ENCODE data around the gene CCDC88C. TPM values are rescaled to one million over a fixed set of nuclear protein-coding genes. Genes with fewer than 3 reads are reported as not detected.
A peak's percentile ranks its signal among the peaks of the same experiment; 100 is the strongest.

CCDC88C gene
- total RNA-seq, 2 experiments from 2014 or later = 137 to 253 TPM

DNA sequence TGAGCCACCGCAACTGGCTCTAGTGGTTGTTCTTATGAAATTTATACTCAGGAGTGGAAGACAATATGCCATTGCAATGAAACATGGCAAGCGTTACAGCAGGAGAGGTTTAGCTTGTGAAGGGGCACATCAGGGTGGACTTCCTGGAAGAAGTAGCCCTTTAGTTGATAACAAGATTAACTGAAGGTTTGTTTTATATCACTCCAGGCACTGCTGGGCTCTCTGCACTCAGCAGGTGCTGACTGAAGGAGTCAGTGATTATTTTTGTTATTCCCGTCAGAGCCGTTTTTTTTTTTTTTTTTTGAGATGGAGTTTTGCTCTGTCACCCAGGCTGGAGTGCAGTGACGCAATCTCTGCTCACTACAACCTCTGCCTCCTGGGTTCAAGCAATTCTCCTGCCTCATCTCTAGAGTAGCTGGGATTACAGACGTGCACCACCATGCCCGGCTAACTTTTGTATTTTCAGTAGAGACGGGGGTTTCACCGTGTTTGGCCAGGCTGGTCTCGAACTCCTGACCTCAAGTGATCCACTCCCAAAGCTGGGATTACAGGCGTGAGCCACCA, 155.6 kb downstream of the CCDC88C start:
- intact Hi-C loops (cut with micrococcal nuclease; ENCODE audit: unreplicated experiment) = no loop called here
- H3K36me3 ChIP-seq (ENCODE audit: insufficient read depth, low read length) = no peaks in the 10 kb centered on the region
- H3K4me3 ChIP-seq (ENCODE audit: low read depth, low read length, poor library complexity, severe bottlenecking) = no peak overlapping the region
- H4K20me1 ChIP-seq (ENCODE audit: insufficient read depth, low read length) = no peaks in the 10 kb centered on the region
- no peak overlapping the region for H3K4me2 ChIP-seq (ENCODE audit: low read length)
- H3K27ac ChIP-seq (ENCODE audit: low read depth, low read length, poor library complexity, severe bottlenecking) = no peak overlapping the region
- H3K9me2 ChIP-seq (ENCODE audit: insufficient read depth, low read length) = no peaks in the 10 kb centered on the region
- H3K4me1 ChIP-seq (ENCODE audit: insufficient read depth, low read length, poor library complexity, severe bottlenecking) = peaks cover 17% of the 10 kb centered on the region
- no peaks in the 10 kb centered on the region for H3K9me3 ChIP-seq (ENCODE audit: low read length)
- TF ChIP-seq, protein P1, sequence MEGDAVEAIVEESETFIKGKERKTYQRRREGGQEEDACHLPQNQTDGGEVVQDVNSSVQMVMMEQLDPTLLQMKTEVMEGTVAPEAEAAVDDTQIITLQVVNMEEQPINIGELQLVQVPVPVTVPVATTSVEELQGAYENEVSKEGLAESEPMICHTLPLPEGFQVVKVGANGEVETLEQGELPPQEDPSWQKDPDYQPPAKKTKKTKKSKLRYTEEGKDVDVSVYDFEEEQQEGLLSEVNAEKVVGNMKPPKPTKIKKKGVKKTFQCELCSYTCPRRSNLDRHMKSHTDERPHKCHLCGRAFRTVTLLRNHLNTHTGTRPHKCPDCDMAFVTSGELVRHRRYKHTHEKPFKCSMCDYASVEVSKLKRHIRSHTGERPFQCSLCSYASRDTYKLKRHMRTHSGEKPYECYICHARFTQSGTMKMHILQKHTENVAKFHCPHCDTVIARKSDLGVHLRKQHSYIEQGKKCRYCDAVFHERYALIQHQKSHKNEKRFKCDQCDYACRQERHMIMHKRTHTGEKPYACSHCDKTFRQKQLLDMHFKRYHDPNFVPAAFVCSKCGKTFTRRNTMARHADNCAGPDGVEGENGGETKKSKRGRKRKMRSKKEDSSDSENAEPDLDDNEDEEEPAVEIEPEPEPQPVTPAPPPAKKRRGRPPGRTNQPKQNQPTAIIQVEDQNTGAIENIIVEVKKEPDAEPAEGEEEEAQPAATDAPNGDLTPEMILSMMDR (conservative IDR thresholded peaks at IDR 0.05; ENCODE audit: low read length) = no peak
- no peak for TF ChIP-seq EZH2phosphoT487 (IDR thresholded peaks at IDR 0.05; ENCODE audit: borderline replicate concordance, low read depth, low read length)
- no peak for DNase-seq (ENCODE audit: low spot score)
- ChIA-PET POLR2A (interaction anchor here (0.6 to 0.8 kb wide), 4 partner anchors 19 to 1534 kb away, joined by 3 to 6 read pairs (median 3); no protein-coding TSS in a partner anchor), CTCF (ENCODE audit: unreplicated experiment) (no interaction called here)
- H2AFZ ChIP-seq (ENCODE audit: low read length) = no peak overlapping the region
- H3K79me2 ChIP-seq (ENCODE audit: insufficient read depth, low read depth, low read length) = no peaks in the 10 kb centered on the region
- BruUV-seq (replicated peaks) = no TSS peak

DNA sequence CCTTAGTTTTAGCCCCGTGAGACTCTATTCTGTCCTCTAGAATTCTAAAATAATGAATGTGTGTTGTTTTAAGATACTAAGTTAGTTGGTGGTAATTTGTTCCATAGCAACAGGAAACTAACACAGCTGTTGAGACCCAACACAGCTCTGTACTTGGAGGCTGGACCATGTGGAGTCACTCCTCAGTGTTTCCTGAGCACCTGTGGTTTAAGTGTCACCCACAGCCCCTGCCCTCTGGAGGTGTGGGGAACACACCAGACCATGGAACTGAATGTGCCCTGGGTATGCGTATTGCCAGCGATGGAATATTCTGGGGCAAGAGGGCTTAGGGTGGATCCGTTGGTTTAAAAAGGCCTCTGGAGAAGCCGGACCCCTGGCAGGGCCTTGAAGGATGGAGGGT, 156.5 kb downstream of the CCDC88C start:
- POLR2A ChIA-PET = interaction anchor here (0.6 to 0.8 kb wide), 2 partner anchors 21 to 75 kb away, joined by 3 read pairs; no protein-coding TSS in a partner anchor
- peak; percentile 33 for DNase-seq (ENCODE audit: low spot score)
- no TSS peak for BruUV-seq (replicated peaks)
- intact Hi-C loops (cut with micrococcal nuclease; ENCODE audit: unreplicated experiment) = no loop called here
- Histone ChIP-seq H3K27ac (ENCODE audit: low read depth, low read length, poor library complexity, severe bottlenecking) (no peak overlapping the region), H3K4me3 (ENCODE audit: low read depth, low read length, poor library complexity, severe bottlenecking) (no peak overlapping the region), H3K9me3 (ENCODE audit: low read length) (no peaks in the 10 kb centered on the region), H3K4me1 (ENCODE audit: insufficient read depth, low read length, poor library complexity, severe bottlenecking) (peaks cover 19% of the 10 kb centered on the region), H3K4me2 (ENCODE audit: low read length) (no peak overlapping the region), H4K20me1 (ENCODE audit: insufficient read depth, low read length) (no peaks in the 10 kb centered on the region), H2AFZ (ENCODE audit: low read length) (no peak overlapping the region), H3K79me2 (ENCODE audit: insufficient read depth, low read depth, low read length) (no peaks in the 10 kb centered on the region), H3K36me3 (ENCODE audit: insufficient read depth, low read length) (no peaks in the 10 kb centered on the region), H3K9me2 (ENCODE audit: insufficient read depth, low read length) (no peaks in the 10 kb centered on the region)
- CTCF ChIA-PET (ENCODE audit: unreplicated experiment) = no interaction called here
- TF ChIP-seq EZH2phosphoT487 (IDR thresholded peaks at IDR 0.05; ENCODE audit: borderline replicate concordance, low read depth, low read length) = no peak
- TF ChIP-seq, protein P1 (conservative IDR thresholded peaks at IDR 0.05; ENCODE audit: low read length) = no peak

DNA sequence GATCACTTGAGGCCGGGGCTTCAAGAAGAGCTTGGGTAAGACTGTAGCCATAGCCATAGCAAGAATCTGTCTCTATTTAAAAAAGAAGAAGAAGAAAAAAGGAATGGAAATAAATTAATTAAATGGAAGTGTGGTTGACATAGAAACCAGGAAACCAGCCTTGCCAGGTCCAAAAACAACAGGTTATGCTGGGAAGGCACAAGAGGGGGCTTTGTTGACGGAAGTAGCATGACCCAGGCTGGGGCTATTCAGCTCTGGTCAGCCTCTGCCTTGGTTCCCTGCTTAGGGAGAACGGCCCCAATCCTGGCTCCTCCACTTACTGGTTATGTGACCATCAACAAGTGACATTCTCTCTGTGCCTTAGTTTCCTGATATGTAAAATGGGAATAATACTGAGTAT, 158.7 kb downstream of the CCDC88C start:
- Histone ChIP-seq H3K36me3 (ENCODE audit: insufficient read depth, low read length) (no peaks in the 10 kb centered on the region), H3K4me2 (ENCODE audit: low read length) (no peak overlapping the region), H3K9me3 (ENCODE audit: low read length) (no peaks in the 10 kb centered on the region), H4K20me1 (ENCODE audit: insufficient read depth, low read length) (no peaks in the 10 kb centered on the region), H3K4me1 (ENCODE audit: insufficient read depth, low read length, poor library complexity, severe bottlenecking) (peaks cover 36% of the 10 kb centered on the region), H2AFZ (ENCODE audit: low read length) (no peak overlapping the region), H3K79me2 (ENCODE audit: insufficient read depth, low read depth, low read length) (no peaks in the 10 kb centered on the region), H3K4me3 (ENCODE audit: low read depth, low read length, poor library complexity, severe bottlenecking) (no peak overlapping the region), H3K9me2 (ENCODE audit: insufficient read depth, low read length) (no peaks in the 10 kb centered on the region), H3K27ac (ENCODE audit: low read depth, low read length, poor library complexity, severe bottlenecking) (no peak overlapping the region)
- no peak for DNase-seq (ENCODE audit: low spot score)
- ChIA-PET POLR2A (interaction anchor here (1.0 kb wide), 1 partner anchor 9 kb away, joined by 3 read pairs; no protein-coding TSS in a partner anchor), CTCF (ENCODE audit: unreplicated experiment) (interaction anchor here (0.6 kb wide), 1 partner anchor 15 kb away, joined by 4 read pairs; no protein-coding TSS in a partner anchor)
- intact Hi-C loops (cut with micrococcal nuclease; ENCODE audit: unreplicated experiment) = no loop called here
- no TSS peak for BruUV-seq (replicated peaks)
- TF ChIP-seq, protein P1 (conservative IDR thresholded peaks at IDR 0.05; ENCODE audit: low read length) = no peak
- TF ChIP-seq EZH2phosphoT487 (IDR thresholded peaks at IDR 0.05; ENCODE audit: borderline replicate concordance, low read depth, low read length) = no peak

Measured in OCI-LY7 (cell line).